GM21786 (cell line): Measurements from ENCODE around the gene TBC1D9.
A peak's percentile ranks its signal among the peaks of the same experiment; 100 is the strongest.
"Not testable (repeated sequence)": the region's sequence is repeated elsewhere in the genome, so short reads cannot be mapped to it uniquely, and the experiment has no call there.

Source experiments
- ATAC-seq: cut with Tn5 transposase; IDR thresholded peaks from one replicate; pipeline ENCODE4 v1.9.1; 2021; ENCODE audit not compliant: unreplicated experiment

TBC1D9 gene

GRCh38 chr4:140754918-140755773 is 1.0 kb downstream of the TBC1D9 start:
- no peak for ATAC-seq

GRCh38 chr4:140753329-140753728 is 2.9 kb downstream of the TBC1D9 start:
- no peak for ATAC-seq

GRCh38 chr4:140752291-140753068 is 3.7 kb downstream of the TBC1D9 start:
- ATAC-seq, result no peak

GRCh38 chr4:140750470-140750869 is 5.7 kb downstream of the TBC1D9 start:
- ATAC-seq, result no peak

- no peak for ATAC-seq
Measured at GRCh38 chr4:140748171-140748570, 8.0 kb downstream of the TBC1D9 start.

- ATAC-seq, result not testable (repeated sequence)
Measured at GRCh38 chr4:140746546-140746945, 9.6 kb downstream of the TBC1D9 start.

- no peak for ATAC-seq
Measured at GRCh38 chr4:140744421-140744820, 11.8 kb downstream of the TBC1D9 start.

- peak; percentile 65 for ATAC-seq
Measured at GRCh38 chr4:140743194-140743931, 12.8 kb downstream of the TBC1D9 start.

- ATAC-seq, result peak; percentile 21
Measured at GRCh38 chr4:140742838-140743193, 13.4 kb downstream of the TBC1D9 start.

GRCh38 chr4:140740906-140741670 is 15.1 kb downstream of the TBC1D9 start:
- ATAC-seq, result no peak

GRCh38 chr4:140740422-140740821 is 15.8 kb downstream of the TBC1D9 start:
- no peak for ATAC-seq

- ATAC-seq, result no peak
Measured at GRCh38 chr4:140739971-140740370, 16.2 kb downstream of the TBC1D9 start.

- no peak for ATAC-seq
Measured at GRCh38 chr4:140738139-140738538, 18.0 kb downstream of the TBC1D9 start.

- no peak for ATAC-seq
Measured at GRCh38 chr4:140736669-140737343, 19.4 kb downstream of the TBC1D9 start.

GRCh38 chr4:140735779-140736391 is 20.3 kb downstream of the TBC1D9 start:
- no peak for ATAC-seq

GRCh38 chr4:140735317-140735716 is 20.9 kb downstream of the TBC1D9 start:
- no peak for ATAC-seq

GRCh38 chr4:140732780-140733179 is 23.4 kb downstream of the TBC1D9 start:
- no peak for ATAC-seq

GRCh38 chr4:140729344-140730049 is 26.7 kb downstream of the TBC1D9 start:
- no peak for ATAC-seq
